Fibroblast of lung (primary cell): ENCODE data around the gene AREL1.

Experiments
- EZH2 ChIP-seq: IDR thresholded peaks from 2 replicates; pipeline ENCODE4 v1.5.1; 2012; ENCODE audit warnings: low read length, control low read depth, mild to moderate bottlenecking; ENCODE audit errors: missing control alignments
- TF ChIP-seq, protein P1 (sequence below), 2 donors: IDR thresholded peaks in 1 of 2; conservative IDR thresholded peaks in 1 of 2; 1 replicate in 1 of 2; 2 replicates in 1 of 2; pipeline ENCODE4 v1.5.1; 2011 to 2012; ENCODE audit warnings: low read length in 2 of 2, control low read depth in 1 of 2, inconsistent platforms in 1 of 2, low read depth in 1 of 2, mild to moderate bottlenecking in 1 of 2

DNA sequence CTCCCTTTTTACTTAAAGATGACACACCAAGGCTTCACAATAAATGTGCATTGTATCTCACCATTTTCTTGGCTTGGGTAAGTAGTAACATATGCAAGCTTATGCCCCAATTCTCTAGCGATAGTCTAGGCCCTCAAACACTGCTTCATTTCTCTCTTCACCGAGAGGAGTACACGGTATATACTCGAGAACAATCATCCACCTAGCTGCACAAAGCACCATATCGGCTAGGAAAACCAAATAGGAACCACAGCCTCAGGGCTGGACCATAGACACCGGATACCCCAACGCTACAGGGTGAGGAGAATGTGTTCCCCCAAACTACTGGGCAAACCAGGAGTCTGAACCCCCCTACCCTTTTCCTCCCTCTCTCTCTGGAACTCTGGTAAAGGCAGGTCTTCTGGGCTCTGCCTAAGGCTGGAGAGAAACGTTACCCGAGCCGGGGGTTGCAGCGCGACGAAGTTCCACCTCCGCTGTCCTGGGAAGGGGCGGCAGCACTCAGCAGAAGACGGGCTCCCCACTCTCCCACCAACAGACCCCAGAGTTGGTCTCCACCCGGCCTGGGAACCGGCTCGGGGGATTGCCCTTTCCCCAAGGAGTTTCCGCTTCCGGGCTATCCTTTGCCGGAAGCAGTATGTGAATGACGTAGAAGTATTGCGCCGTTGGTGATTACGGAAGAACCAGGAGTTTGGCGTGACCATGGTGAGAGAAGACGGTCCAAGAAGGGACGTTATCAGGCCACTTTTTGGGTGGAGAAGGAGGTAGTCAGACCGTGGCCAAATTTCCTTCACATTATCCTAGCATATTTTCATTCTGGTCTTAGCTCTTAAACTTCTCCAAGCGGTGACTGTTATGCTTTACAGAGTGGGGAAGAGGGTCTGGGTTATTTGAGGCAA, at the start of gene AREL1, which contains the start of gene FCF1:
- TF ChIP-seq, protein P1, sequence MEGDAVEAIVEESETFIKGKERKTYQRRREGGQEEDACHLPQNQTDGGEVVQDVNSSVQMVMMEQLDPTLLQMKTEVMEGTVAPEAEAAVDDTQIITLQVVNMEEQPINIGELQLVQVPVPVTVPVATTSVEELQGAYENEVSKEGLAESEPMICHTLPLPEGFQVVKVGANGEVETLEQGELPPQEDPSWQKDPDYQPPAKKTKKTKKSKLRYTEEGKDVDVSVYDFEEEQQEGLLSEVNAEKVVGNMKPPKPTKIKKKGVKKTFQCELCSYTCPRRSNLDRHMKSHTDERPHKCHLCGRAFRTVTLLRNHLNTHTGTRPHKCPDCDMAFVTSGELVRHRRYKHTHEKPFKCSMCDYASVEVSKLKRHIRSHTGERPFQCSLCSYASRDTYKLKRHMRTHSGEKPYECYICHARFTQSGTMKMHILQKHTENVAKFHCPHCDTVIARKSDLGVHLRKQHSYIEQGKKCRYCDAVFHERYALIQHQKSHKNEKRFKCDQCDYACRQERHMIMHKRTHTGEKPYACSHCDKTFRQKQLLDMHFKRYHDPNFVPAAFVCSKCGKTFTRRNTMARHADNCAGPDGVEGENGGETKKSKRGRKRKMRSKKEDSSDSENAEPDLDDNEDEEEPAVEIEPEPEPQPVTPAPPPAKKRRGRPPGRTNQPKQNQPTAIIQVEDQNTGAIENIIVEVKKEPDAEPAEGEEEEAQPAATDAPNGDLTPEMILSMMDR (conservative IDR thresholded peaks at IDR 0.05 in 1 of 2, IDR thresholded peaks at IDR 0.05 in 1 of 2; ENCODE audit: low read depth in 1 of 2, low read length in 2 of 2), result no peak
- no peak for TF ChIP-seq EZH2
